ENCODE results near the gene PTPRZ1.

GRCh38 chr7:121885166-121885920 is 12.4 kb downstream of the PTPRZ1 start:
- TF ChIP-seq CTCF (IDR thresholded peaks at IDR 0.05) (no peak), POLR2A (IDR thresholded peaks at IDR 0.05) (no peak)

Data from adrenal gland (tissue), 5 donors.